ENCODE results near the gene BLOC1S1.

The BLOC1S1 gene

DNA sequence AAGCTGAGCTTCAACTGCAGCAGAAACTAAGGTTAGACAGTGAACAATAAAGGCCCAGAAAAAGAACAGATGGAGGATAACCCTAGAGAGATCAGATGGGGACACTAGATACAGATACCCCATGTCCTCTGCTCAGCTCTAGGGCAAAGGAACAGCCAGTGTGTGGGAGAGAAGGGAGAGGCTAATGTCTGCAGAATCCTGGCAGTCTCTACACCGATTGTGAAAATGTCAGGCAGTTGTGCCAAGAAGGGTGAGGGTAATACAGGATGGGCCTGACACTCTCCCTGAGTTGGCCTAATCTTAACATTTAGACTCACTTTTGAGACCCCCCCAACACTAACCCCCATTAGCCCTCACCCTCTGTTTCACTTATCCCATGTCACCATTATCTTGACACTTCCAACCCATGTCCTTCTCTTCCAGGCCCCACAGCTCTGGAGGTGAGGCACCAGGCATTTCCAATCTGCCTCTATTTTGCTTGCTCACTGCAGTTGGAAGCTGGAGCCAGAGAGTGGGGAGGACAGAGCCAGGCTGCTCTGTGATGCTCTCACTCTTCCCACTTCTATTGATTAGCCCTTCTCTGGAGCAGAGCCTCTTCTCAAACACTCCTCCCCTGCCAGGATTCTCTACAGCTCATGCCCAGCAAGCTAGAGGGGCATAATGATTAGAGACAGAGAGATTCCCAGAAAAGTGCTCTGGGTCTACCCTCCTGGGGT is 3.0 kb upstream of the BLOC1S1 start:
- DNase-seq = peak; percentile 43 to 53

DNA sequence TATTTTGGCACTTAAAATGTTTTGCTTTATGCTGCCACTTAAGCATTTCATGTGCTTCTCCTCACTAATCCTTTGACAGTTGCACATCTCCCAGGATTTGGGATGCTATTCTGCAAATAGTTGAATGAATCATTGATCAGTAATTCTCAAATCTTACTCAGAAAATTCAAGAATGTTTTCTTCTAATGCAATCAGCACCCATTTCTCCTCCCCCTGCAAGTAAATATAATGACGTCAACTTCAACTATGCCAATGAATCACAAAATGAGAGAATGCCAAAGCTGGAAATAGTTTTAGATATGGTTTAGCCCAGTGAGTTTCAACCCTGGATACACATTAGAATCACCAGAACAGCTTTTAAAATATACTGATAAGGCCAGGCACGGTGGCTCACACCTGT is 2.1 kb upstream of the BLOC1S1 start:
- DNase-seq = no peak

DNA sequence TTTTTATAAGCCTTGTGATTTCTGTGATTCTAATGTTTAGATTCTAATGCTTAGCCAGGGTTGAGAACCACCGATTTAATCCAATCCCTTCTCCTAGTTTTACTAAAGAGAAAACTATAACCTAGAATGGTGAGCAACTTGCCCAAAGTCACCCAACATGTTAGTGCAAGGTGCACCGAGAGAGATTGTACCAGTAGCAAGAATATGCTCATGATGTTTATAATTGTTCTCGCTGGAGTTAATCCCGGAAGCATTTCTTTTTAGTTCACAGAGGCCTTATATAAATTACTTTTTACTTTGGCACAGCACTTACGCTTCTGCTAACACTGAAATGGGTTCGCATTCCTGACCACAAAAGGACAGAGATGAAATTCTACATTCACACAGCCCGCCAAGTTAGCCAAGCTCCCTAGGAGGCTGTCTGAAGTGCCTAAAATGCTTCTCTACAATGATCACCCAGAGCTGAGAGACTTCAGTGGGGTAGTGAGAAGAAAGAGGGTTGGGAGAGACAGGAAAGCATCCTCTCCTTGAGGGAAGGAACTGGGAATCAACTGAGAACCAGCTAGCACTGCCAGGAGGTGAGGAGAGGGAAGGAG is 579 bp upstream of the BLOC1S1 start:
- DNase-seq = no peak

DNA sequence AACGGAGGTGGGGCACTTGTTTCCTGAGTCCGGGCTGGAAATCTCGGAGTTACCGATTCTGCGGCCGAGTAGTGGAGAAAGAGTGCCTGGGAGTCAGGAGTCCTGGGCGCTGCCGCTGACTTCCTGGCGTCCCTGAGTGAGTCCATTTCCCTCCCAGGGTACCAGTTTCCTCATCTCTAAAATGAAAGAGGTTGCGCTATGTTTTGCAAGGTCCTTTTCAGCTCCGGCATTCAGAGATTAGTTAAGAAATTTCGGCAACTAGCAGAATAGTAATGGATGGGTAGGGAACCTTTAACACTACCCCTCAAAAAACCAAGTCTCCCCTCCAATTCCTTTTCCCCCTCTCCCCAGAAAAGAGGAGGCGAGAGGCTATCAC is 724 bp downstream of the BLOC1S1 start:
- DNase-seq = no peak

DNA sequence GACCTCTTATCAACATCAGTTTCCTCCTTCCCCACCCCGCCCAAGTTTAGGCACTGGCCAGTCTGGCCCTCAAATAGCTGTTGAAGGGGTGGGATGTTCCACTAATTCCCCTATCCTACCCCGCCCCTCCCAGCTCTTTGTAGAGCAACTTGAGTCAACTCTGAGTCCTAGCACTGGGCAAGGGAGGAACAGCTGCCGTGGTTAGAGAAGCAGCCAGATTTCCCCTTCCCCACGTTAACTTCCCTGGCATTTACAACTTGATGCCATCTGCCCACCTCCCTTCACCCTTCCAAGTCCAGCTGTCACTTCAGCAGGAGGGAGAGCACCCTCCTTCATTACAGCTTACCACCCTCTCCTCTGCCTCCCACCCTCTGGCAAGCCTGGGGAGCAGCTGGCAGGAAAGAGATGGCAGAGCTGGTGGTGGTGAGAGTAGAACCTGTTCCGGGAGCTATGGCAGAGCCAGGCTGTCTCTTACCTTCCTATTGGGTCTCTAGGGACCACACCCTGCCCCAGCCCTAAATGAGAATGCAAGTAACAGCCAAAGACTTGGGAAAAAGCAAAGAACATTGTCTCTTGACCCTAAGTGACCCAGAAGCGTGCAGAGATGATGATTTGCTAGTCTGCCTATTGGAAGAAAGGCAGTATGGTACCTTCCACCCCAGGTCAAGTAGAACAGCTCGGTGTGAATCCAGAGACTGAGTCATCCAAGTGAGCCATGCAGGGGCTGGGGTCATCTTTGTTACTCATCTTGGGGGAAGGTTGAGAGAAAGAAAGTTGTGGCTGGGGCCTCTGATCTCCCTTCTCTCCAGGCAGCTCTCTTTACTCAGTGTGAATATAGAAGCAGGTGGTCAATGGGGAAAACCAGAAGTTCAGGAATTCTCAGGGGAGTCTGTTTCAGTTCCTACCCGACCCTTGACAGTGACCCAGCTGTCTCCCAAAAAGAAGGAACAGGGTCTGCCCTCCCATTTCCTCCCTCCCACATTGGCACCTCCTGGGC is 1.5 kb downstream of the BLOC1S1 start:
- peak; percentile 84 to 95 for DNase-seq

DNA sequence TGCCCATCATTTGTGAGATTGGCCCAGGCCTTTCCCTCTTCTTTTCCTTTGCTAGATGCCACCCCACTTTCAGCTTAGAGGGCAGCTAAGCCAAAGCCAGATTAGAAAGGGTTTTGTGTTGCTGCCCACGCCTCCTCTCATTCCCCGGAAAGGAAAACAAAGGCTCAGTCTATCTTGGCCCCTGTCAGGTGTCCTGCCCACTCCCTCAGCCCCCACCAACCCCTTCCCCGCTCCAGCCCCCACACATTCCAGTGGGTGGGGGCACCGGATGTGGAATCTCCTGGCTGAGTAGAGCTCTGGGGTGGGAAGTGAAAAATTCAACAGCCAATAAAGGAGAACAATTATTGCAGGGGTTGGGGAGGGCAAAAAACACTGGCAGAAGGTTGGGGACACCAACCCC is 2.2 kb downstream of the BLOC1S1 start:
- DNase-seq = no peak

DNA sequence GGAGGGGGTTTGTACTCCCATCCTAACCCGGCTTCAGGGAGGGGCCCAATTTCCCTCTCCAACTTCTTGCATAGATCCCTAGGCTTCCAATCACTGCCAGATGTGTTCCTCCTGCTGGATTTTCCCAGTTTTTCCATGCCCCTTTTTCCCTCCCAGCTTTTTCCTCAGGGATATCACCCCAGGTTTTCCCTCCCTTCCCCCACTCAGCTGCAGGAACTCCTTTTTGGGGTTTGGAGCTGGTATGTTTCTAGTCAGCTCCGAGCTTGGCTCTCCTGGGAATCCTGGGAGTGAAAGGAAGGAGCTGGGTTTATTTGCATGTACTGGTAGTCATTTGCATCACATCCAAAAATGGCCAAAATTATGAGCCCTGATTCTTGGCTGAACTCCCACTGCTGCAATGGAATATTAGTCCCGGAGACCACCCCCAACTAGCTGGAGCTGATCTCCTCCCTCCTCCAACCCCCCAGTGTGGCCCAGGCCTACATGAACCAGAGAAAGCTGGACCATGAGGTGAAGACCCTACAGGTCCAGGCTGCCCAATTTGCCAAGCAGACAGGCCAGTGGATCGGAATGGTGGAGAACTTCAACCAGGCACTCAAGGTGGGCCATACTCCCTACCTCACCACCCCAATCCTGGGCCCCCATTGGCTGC is 2.9 kb downstream of the BLOC1S1 start:
- no peak for DNase-seq

DNA sequence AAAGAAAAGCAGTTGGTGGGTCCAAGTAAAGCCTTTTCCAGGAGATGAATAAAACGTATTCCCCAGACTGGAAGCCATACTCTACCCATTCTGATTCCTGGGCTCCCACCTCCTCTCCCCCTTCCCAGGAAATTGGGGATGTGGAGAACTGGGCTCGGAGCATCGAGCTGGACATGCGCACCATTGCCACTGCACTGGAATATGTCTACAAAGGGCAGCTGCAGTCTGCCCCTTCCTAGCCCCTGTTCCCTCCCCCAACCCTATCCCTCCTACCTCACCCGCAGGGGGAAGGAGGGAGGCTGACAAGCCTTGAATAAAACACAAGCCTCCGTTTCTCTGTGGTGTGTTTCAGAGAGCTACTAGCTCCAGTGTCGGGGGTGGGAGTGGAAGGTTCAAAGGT is 3.5 kb downstream of the BLOC1S1 start:
- no peak for DNase-seq

DNA sequence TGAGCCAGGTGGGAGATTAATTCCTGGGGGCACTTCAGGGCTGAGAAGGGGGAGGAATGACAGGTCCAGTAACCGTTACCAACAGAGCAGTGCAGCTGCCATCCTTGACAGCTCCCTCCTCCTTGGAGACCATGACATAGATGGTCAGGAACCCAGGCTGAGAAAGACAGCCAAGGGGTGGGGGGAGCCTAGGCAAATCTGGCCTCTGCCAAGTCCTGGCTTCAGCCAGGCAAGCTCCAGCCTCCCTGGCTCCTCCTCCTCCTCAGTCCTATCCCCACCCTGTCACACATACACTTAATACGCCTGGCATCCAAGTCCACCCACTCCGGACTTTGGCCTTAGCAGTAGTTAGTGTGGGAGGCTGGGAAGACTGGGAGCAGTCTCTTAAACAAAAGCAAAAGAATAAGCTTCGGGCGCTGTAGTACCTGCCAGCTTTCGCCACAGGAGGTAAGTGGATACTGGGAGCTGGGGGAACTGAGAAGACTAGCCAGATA is 4.3 kb downstream of the BLOC1S1 start, which contains the start of gene RDH5:
RDH5 (plus strand) TSS at position 323 of the 494 bp plus-strand sequence. CDS start 792 bp downstream, outside the sequence.
- DNase-seq = peak; percentile 58 to 91

DNA sequence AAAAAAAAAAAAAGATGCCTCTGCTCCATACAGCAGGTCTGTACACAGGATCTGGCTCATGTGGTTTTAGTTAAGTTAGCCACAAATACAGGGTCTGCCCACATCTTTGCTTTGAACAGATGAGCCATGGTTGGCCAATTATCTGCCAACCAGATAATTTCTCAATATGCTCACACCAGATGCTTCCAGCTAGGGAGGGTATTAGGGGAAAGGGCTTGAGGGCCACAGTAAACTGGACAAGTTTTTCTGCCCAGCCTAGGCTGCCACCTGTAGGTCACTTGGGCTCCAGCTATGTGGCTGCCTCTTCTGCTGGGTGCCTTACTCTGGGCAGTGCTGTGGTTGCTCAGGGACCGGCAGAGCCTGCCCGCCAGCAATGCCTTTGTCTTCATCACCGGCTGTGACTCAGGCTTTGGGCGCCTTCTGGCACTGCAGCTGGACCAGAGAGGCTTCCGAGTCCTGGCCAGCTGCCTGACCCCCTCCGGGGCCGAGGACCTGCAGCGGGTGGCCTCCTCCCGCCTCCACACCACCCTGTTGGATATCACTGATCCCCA is 5.1 kb downstream of the BLOC1S1 start:
- DNase-seq = peak; percentile 75 to 93

DNA sequence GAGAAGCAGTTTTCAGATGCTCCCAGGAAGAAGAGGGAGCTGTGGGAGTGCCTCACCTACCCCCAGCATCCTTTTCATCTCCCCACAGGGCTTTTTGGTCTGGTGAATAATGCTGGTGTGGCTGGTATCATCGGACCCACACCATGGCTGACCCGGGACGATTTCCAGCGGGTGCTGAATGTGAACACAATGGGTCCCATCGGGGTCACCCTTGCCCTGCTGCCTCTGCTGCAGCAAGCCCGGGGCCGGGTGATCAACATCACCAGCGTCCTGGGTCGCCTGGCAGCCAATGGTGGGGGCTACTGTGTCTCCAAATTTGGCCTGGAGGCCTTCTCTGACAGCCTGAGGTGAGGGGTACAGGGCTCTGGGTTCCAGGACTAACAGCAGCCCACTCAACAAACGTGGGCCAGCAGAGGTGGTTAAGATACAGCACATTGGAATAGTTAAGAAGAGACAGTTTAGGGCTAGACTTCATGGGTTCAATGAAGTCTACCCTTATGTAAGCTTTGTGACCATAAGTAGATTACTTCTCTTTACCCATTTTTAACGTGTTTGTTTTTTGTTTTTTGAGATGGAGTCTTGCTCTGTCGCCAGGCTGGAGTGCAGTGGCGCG is 5.9 kb downstream of the BLOC1S1 start:
- no peak for DNase-seq

DNA sequence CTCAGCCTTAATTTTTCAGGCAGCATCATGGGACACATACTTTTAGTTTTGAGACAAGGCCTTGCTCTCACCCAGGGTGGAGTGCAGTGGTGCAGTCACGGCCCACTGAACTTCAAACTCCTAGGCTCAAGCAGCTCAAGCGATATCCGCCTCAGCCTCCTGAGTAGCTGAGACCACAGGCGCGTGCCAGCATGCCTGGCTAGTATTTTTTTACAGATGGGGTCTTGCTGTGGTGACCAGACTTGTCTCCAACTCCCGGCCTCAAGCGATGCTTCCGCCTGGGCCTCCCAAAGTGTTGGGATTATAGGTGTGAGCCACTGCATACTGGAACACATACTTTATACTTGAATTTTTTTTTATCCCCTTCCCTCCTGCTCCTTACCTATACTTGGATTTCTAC is 7.1 kb downstream of the BLOC1S1 start:
- DNase-seq = no peak

DNA sequence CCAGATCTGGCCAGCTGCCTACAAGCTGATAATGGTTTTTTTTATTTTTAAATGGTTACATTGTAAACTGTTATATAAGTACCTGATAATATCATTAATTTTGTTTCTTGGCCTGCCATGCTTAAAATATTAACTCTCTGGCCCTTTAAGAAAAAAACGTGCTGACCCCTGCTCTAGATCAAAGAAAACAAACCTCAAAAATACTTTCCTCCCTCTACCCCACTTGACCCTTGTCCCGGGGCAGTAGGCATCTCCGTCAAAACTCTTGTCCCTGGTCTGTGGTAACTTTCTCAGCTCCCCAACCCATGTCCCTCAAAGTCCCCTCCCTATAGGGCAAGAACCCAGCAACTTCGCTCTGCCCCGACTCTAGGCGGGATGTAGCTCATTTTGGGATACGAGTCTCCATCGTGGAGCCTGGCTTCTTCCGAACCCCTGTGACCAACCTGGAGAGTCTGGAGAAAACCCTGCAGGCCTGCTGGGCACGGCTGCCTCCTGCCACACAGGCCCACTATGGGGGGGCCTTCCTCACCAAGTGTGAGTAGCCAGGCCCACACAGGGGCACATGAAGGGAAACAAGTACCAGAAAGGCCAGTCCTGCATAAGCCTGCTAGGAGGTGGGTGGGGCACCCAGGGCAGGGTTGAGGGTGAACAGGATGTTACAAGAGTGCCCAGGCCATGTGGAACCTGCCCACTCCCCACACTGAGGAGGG is 7.8 kb downstream of the BLOC1S1 start:
- no peak for DNase-seq

DNA sequence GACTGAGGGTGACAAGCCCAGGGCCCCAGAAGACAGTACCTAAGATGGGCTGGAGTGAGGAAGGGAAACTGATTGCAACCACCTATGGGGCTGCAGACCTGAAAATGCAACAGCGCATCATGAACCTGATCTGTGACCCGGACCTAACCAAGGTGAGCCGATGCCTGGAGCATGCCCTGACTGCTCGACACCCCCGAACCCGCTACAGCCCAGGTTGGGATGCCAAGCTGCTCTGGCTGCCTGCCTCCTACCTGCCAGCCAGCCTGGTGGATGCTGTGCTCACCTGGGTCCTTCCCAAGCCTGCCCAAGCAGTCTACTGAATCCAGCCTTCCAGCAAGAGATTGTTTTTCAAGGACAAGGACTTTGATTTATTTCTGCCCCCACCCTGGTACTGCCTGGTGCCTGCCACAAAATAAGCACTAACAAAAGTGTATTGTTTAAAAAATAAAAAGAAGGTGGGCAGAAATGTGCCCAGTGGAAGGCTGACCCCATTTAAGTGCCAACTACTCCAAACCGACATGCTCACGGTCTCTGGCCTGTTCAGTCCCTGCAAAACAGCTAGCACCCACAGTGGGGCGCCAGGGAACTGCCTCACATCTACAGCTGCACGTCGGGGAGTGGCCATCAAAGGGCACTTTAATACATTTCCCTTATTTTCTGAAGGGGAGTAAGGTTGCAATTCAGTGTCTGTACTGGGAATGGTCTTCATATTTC is 8.5 kb downstream of the BLOC1S1 start:
- peak; percentile 20 to 65 for DNase-seq

DNA sequence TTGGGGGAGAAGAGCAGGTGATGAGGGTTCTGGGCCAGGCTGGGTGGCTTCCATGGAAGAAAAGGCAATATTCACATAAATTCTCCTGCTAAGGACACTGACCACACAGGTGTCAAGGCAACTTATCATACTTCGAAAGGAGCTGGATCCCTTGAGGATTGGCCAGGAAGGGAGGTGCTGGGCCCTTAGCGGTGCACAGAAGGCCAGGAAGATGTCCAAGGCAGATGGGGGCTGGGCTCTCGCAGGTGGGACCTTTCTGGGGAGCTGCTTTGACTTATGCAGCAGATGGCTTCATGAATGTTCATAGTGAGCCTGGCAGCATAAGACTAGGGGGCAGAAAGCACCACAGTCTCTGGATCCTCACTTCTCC is 9.1 kb downstream of the BLOC1S1 start:
- DNase-seq = no peak

DNA sequence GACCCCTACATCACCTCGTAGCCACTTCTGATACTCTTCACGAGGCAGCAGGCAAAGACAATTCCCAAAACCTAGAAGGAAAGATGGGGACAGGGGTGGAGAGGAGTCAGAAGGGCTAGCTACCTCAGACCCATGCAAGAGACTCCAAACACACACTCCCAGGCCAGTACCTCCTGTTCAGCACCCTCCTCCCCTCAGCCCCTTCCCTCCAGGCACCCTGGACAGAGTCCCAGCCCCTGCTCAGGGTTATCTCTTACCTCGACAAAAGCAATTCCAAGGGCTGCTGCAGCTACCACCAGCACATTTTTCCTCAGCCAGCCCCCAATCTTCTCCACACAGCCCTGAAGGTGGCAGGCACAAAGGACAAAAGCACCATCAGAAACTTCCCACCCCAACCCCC is 9.7 kb downstream of the BLOC1S1 start:
- no peak for DNase-seq

DNA sequence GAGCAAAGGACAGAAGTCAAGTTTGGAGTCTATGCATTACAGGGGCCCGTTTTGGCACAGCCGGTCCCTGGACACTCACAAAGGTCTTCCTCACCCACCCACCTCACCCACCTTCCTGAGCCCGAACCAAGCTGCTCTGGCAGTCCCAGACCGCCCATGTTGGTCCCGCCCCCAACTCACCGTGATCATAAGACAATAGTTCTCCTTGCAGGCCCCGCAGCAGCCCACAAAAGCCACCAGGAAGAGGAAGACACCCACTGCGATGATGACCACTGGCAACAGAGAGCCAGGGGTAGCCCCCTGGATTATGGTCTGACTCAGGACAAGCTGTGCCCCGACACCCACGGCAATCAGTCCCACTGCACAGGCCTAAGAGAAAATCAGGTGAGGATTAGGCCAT is 11.1 kb downstream of the BLOC1S1 start:
- no peak for DNase-seq

DNA sequence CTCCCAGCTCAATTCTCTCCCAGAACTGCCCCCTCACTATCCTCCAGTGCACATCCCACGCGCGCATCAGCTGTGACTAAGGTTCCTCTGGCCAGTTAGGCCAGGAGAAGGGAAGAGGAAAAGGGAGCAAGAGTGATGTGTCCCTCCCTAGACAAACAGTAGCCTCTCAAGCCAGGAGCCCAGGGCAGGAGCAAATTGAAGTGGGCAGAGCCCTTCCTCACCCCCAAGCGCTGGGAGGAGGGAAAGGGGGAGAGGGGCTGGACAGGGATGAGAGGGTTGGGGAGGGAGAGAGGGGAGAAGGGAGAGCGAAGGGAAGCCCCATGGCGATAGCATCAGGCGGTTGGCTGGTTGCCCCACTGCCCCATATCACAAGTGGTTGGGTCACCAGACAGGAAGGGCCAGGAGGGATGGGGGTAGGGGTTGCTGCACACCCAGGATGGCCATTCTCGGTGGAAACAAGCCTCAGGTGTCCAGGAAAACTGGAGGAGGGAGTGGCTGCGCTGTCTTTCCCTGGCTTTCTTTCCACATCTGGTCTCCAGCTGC is 11.9 kb downstream of the BLOC1S1 start:
- DNase-seq = no peak

DNA sequence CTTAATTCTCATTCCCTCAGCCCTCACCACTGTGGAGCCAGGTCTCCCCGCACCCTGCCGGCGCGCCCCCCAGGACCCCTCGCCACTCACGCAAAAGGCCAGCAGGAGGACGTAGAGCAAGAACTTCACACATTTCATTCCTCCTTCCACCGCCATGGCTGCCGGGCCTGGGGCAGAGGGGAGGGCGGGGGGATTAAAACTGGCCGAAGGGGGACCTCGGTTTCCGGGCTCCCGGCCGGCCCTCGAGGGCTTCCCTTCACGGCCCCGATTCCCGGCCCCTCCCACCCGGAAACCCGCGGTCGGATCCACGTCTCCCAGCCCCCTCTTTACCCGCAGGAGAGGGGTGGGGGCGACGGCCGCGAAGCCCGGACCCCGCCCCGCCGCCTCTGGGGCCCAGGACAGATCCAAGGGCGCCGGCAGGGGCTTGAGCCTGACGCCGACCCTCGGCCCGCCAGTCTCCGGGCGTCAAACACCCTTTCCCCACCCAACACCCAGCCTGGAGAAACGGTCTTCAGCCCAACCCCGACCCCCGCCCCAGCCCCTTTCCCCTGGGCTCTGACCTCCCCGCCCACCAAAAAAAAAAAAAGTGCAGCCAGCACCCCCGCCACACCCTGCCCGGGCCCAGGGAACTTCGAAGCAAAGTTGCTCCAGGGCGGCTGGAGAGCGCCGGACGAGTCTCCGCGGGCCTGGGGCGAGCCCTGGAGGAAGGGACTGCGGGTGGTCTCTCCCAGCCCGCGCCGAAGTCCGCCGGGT is 12.5 kb downstream of the BLOC1S1 start:
- DNase-seq = peak in 1 of 2 experiments; percentile 38
